T-helper 2 cell treated with Interferon-gamma antibody and Interleukin-4, amounts not matched to agents 100 ng/mL and 5 ng/mL, for 36 hours (primary cell): Measurements from ENCODE around the gene IL6ST. TPM values are rescaled to one million over a fixed set of nuclear protein-coding genes. Genes with fewer than 3 reads are reported as not detected.

Experiments
- intact Hi-C: fragments of 100-400 bp; cut with micrococcal nuclease; formaldehyde crosslinking; loops from one replicate; pipeline ENCODE4 v1.15.1; 2023
- total RNA-seq: library from RNA; stranded (reverse); gene quantifications from 2 replicates; pipeline ENCODE4 v1.2.3, GENCODE V29; 2022

The IL6ST gene
- total RNA-seq, 1 donor from 2014 or later = 60.4 TPM

DNA sequence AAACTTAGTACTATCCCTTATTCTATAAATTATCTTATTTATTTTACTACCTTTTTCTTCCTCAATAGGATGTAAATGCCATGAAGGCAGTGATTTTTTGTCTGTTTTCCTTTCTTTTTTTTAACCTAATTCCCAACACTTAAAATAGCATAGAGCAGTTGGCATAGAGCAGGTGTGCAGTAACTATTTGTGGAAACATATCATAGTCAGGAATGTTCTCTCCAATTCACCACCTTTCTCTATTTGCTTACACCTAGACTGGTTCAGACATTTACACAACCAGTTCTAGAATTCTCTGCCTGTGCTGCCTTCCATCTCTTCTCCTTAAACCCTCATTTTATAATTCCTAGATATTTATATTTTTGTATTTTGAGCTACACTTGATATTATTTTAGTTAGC, 94.0 kb downstream of the IL6ST start:
- intact Hi-C loops = loop anchor here (5.0 kb wide), 1 partner anchor 188 kb away; the partner anchor contains the start of gene SLC38A9

DNA sequence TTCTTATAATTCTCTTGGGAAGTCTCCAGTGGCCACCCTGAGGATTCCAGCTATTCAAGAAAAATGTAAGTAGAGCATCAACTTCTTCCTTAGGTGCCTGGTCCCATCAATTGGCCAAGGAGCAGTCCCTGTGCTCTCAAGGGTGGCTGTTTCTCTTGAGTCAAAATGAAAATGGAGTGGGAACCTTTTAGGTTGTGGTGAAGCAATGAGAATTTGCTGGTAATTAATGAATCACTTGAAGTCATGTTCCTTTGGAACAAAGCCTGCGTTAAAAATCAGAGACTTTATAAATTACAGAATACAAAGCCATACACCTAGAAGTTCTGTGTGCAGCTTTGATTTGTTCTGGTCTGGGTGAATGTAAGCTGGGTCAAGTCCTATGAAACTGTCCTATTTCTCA, 94.7 kb downstream of the IL6ST start:
- intact Hi-C loops = loop anchor here (5.0 kb wide), 1 partner anchor 188 kb away; the partner anchor contains the start of gene SLC38A9

DNA sequence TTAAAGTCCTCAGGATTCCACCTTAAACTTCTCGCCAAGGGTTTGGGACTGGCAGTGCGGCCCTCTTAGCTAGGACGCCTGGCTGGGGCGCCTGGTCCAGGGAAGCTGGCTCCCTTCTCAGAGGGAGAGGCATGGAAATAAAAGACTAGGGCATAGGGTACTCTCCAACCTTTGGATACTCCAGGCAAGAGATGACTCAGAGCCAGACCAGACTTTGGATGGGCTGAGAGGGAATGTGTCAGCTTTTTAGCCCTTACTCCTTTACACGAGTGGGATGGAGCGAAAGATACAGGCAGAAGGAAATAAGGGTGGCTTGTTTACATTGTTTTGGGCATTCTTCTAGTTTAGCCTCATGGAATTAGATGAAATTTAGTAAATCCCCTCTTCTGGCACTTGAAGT, 95.4 kb downstream of the IL6ST start:
- intact Hi-C loops = no loop called here

DNA sequence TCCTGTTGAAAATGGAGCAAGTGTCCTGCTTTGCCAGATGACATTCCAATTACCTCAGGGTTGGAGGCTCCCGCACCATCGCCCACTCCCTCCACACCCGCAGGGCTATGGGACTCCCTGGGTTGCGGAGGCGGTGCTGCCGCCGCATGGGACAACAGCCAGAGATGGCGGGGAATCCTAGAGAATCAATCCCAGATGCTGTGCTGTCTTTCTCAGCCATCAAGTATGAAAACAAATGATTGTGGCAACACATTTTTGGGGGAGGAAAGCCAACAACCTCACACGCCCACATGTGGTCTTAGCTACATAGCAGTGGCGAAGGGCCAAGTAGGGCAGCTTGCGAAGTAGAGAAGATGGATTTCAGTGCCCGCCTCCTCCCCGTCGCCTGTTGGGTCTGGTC, 96.9 kb downstream of the IL6ST start:
- intact Hi-C loops = no loop called here

DNA sequence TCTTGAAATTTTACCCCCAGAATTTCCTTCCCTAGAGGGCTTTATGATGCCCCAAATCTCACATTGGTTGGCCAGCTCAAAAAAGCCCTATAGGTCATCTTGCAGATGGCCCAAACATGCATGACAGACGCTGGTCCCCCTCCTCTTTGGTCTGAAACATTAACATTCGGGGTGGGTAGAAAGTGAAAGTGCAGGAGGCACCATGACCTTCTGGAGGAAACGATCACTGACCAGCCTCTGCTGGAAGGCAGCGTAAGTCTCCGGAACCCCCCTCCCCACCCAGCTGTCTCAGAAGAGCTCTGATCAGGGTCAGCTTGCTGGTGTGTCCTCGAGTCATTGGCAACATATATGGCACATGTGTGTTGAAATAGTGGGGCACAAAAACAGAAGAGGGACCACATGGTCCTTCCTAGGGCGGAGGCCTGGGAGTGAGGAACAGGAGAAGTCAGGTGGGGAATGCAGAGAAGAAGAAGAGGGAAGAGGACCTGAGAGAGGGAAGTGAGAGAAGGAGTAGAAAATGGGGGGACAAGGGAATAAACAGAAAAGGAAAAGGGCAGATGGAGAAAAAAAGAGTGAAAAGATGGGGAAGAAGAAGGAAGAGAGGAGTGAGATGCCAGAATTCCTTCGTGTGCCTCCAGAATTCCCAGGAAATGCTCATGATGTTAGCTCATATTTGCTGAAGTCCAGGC, 97.4 kb downstream of the IL6ST start:
- intact Hi-C loops = no loop called here

DNA sequence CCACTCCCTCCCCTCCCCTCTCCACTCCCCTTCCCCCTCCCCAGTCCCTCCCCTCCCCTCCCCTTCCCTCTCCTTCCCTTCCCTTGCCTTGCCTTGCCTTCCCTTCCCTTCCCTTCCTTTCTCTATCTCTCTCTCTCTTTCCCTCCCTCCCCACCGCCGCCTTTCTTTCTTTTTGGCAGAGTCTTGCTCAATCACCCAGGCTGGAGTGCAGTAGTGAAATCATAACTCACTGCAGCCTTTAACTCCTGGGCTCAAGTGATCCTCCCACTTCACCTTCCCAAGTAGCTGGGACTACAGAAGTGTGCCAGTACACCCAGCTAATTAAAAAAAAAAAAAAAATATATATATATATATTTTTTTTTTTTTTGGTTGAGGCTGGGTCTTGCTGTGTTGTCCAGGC, 98.1 kb downstream of the IL6ST start:
- intact Hi-C loops = no loop called here

DNA sequence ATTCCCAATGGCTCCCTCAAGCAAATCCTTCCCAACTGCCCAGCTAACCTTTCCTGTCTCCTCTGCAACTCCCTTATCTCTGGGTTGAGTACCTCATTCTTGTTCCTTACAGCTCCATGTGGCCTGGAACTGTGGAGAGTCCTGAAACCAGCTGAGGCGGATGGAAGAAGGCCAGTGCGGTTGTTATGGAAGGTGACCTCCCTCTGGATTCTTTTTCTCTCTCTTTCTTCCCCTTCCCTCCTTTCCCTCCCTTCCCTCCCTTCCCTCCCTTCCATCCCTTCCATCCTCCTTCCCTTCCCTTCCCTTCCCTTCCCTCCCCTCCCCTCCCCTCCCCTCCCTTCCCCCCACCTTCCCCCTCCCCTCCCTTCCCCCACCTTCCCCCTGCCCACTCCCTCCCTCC, 98.5 kb downstream of the IL6ST start:
- intact Hi-C loops = no loop called here

DNA sequence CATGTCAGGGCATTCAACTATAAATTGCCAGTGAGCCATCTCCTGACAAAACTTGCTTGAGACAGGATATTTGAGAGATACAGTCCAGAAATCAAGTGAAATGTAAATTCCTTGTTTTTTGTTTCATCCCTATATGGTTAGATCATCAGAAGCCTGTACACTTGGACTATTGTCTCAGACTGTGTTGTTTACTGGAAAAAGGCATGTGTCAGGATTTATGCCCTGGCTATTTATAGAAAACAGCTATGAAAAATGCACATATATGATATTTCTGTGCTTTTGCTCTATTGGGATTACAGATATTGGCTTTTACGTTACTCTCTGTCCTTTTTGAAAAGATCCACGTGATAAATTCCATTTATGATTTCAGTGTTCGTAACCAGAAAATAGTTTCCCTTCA, 99.4 kb downstream of the IL6ST start:
- intact Hi-C loops = no loop called here

DNA sequence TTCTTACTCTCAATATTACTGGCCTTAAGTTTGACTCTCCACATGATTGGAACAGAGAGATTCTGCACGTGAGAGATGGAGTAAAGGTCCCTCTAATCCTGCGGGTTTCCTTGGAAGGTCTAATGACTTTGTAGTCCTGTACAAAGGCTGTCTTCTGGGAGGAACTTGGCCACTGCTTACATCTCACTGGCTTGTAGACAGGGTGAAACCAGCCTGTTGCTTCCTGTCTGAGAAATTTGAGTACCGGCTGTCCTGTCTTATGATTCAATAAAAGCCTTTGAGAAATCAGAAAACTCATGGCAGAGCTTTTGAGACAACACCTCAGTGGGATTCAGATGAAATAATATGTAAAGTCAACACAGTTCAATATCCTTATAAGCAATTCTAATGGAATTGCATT, 100.6 kb downstream of the IL6ST start:
- intact Hi-C loops = no loop called here

DNA sequence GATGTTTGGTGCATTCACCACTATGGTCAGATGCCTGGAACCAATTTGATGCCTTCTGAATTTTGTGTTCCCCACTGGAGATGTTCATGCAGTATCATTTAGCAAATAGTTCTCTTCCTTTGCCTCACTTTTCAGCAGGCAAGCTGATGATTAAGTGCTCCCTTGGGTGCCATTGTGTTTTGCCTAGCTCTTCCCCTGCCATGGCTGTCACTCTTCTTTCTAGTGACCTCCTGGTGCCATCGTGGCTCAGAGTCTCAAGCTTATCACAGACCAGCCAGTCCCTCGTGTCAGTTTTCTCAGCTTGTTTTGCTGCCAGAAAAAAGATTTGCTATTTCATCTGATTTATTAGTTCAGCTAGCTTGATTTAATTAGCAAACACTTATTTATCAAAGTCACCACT, 102.3 kb downstream of the IL6ST start:
- intact Hi-C loops = no loop called here

DNA sequence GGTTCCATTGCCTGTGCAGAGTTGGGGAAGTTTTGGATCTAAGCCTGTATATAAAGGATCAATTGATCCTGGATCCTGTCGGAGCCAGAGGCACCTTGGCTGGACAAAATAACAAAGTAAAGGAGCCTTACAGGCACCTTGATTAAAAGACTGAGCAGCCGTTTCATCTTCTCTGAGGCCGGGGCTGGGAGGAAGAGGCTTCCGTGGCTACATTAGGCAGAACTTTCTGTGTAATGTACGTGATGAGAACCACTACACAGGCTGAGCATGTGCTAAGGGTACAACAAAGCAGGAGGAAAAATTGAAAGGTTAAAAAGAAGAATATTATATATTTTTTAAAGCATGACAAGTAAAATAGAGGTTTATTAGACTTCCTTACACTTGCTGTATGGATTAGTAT, 106.6 kb downstream of the IL6ST start:
- intact Hi-C loops = no loop called here

DNA sequence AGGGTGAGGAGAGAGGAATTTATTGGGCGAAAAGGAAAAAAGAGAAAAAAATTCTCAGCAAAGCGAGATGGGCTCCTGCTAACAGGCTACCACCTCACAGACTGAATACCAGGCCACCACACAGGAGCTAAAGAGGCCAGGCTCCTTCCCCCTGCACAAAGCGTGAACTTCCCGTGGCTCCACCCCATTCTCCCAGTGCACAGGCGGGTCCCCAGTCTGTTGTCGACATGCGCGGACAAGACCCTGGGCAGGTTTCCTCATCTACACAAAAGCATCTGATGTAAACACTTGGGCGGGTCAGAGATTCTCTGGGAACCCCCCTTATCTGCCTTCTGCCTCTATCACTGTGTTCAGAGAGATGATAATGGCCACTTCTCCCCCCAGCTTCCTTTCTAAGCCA, 109.4 kb downstream of the IL6ST start:
- intact Hi-C loops = no loop called here

Other genes starting within 250 kb of the IL6ST start
- 0.09 and 0.14 TPM in 2 replicates for gene IL31RA, start 143.6 kb downstream of the IL6ST start, total RNA-seq
- 7.0 and 8.5 TPM in 2 replicates for gene ANKRD55, start 238.4 kb upstream of the IL6ST start, total RNA-seq